ENCODE measurements around the gene LLGL1.

- TF ChIP-seq CTCF (IDR thresholded peaks at IDR 0.05) (no peak), POLR2A (IDR thresholded peaks at IDR 0.05) (no peak)
Measured at GRCh38 chr17:18206962-18207361, 18.5 kb upstream of the LLGL1 start.
